HepG2 (cell line): ENCODE results near the gene KIAA0232. TPM values are rescaled to one million over a fixed set of nuclear protein-coding genes. Genes with fewer than 3 reads are reported as not detected.
A peak's percentile ranks its signal among the peaks of the same experiment; 100 is the strongest.

Source experiments
- ARHGAP35 ChIP-seq: sonication (generic); formaldehyde crosslinking; IDR thresholded peaks from 2 replicates; pipeline ENCODE4 v1.9.0; 2022; ENCODE audit warnings: mild to moderate bottlenecking, inconsistent platforms, moderate library complexity, missing genetic modification reagents, borderline replicate concordance
- ATM ChIP-seq: fragments of 450-650 bp; IDR thresholded peaks from 2 replicates; pipeline ENCODE4 v1.7.1; 2017; ENCODE audit warnings: mild to moderate bottlenecking, borderline replicate concordance
- DPF2 ChIP-seq: sonication (generic); formaldehyde crosslinking; IDR thresholded peaks from 2 replicates; pipeline ENCODE4 v1.4.0; 2020; ENCODE audit warnings: mild to moderate bottlenecking, low read depth, missing genetic modification reagents, borderline replicate concordance
- ETV6 ChIP-seq: sonication (generic); formaldehyde crosslinking; conservative IDR thresholded peaks from 2 replicates; pipeline ENCODE4 v1.4.0; 2020; ENCODE audit warnings: missing genetic modification reagents
- GTF2F1 ChIP-seq: fragments of 150-350 bp; IDR thresholded peaks from 2 replicates; pipeline ENCODE4 v1.6.1; 2014; ENCODE audit warnings: low read length
- IKZF1 ChIP-seq: fragments of 450-650 bp; IDR thresholded peaks from 2 replicates; pipeline ENCODE4 v1.7.1; 2016
- KDM5B ChIP-seq: sonication (generic); formaldehyde crosslinking; IDR thresholded peaks from 2 replicates; pipeline ENCODE4 v1.4.0; 2020; ENCODE audit warnings: missing genetic modification reagents, mild to moderate bottlenecking, borderline replicate concordance
- KMT2A ChIP-seq: sonication (generic); formaldehyde crosslinking; IDR thresholded peaks from 2 replicates; pipeline ENCODE4 v1.4.0; 2020; ENCODE audit warnings: missing genetic modification reagents
- MED1 ChIP-seq: sonication (generic); formaldehyde crosslinking; IDR thresholded peaks from 2 replicates; pipeline ENCODE4 v1.4.0; 2020; ENCODE audit warnings: missing genetic modification reagents
- MEF2D ChIP-seq: sonication (generic); formaldehyde crosslinking; IDR thresholded peaks from 2 replicates; pipeline ENCODE4 v1.5.1; 2020; ENCODE audit warnings: mild to moderate bottlenecking, missing genetic modification reagents
- NFRKB ChIP-seq: fragments of 450-650 bp; IDR thresholded peaks from 2 replicates; pipeline ENCODE4 v1.6.1; 2017
- PRMT3 ChIP-seq: sonication (generic); formaldehyde crosslinking; IDR thresholded peaks from 2 replicates; pipeline ENCODE4 v1.8.1; 2022; ENCODE audit warnings: low read depth, mild to moderate bottlenecking, moderate library complexity, missing genetic modification reagents, borderline replicate concordance
- PRPF4 ChIP-seq: fragments of 200-400 bp; formaldehyde crosslinking; IDR thresholded peaks from 2 replicates; pipeline ENCODE4 v1.6.1; 2016; ENCODE audit warnings: low read length, low read depth; ENCODE audit not compliant: poor library complexity, severe bottlenecking
- SATB2 ChIP-seq: sonication (generic); formaldehyde crosslinking; IDR thresholded peaks from 2 replicates; pipeline ENCODE4 v1.5.0; 2020; ENCODE audit warnings: missing genetic modification reagents
- SP4 ChIP-seq: sonication (generic); formaldehyde crosslinking; IDR thresholded peaks from 2 replicates; pipeline ENCODE4 v1.8.1; 2023; ENCODE audit warnings: mild to moderate bottlenecking, missing genetic modification reagents
- TCF12 ChIP-seq, 2 experiments: fragments of 450-650 bp in 1 of 2; sonication (generic) in 1 of 2; formaldehyde crosslinking in 1 of 2; IDR thresholded peaks; 2 replicates each; pipeline versions ENCODE4 v1.6.1 to v1.8.0; 2017 to 2022; ENCODE audit warnings: antibody characterized with exemption in 1 of 2, mild to moderate bottlenecking in 1 of 2, missing genetic modification reagents in 1 of 2, moderate library complexity in 1 of 2
- ZFX ChIP-seq: sonication (generic); formaldehyde crosslinking; IDR thresholded peaks from 2 replicates; pipeline ENCODE4 v1.4.0; 2020; ENCODE audit warnings: mild to moderate bottlenecking, low read depth, missing genetic modification reagents, moderate library complexity
- ZMAT3 ChIP-seq: sonication (generic); formaldehyde crosslinking; conservative IDR thresholded peaks from 2 replicates; pipeline ENCODE4 v1.7.0; 2021; ENCODE audit warnings: missing genetic modification reagents
- ZNF10 ChIP-seq: sonication (generic); formaldehyde crosslinking; IDR thresholded peaks from 2 replicates; pipeline ENCODE4 v1.4.0; 2020; ENCODE audit warnings: mild to moderate bottlenecking, low read depth, missing genetic modification reagents, borderline replicate concordance
- ZNF263 ChIP-seq: sonication (generic); formaldehyde crosslinking; IDR thresholded peaks from 2 replicates; pipeline ENCODE4 v1.4.0; 2020; ENCODE audit warnings: missing genetic modification reagents
- ZNF317 ChIP-seq: sonication (generic); formaldehyde crosslinking; IDR thresholded peaks from 2 replicates; pipeline ENCODE4 v1.5.0; 2020; ENCODE audit warnings: mild to moderate bottlenecking, missing genetic modification reagents
- ZNF616 ChIP-seq: sonication (generic); formaldehyde crosslinking; IDR thresholded peaks from 2 replicates; pipeline ENCODE4 v1.5.0; 2020; ENCODE audit warnings: low read depth, mild to moderate bottlenecking, missing genetic modification reagents
- ZNF703 ChIP-seq: sonication (generic); formaldehyde crosslinking; IDR thresholded peaks from 2 replicates; pipeline ENCODE4 v1.5.1; 2020; ENCODE audit warnings: missing genetic modification reagents, mild to moderate bottlenecking, moderate library complexity, borderline replicate concordance
- polyA plus RNA-seq, 8 experiments: library from polyadenylated mRNA; depleted of rRNA in 3 of 8; stranded (reverse) in 7 of 8; unstranded in 1 of 8; fragments of >200 nt; fragmentation: Illumina TruSeq in 4 of 8; extraction: Trizol in 4 of 8; gene quantifications; 2 replicates each; pipeline versions ENCODE4 v1.2.1 to v1.2.3, GENCODE V29; 2011 to 2016; ENCODE audit warnings: low read depth in 4 of 8, missing spikeins in 1 of 8, mixed read lengths in 1 of 8; ENCODE audit not compliant: insufficient read depth in 1 of 8
- total RNA-seq, 5 experiments: library from RNA; depleted of rRNA; stranded (reverse); fragments of >200 nt; fragmentation: Illumina TruSeq; extraction: Trizol; gene quantifications; 2 replicates each; pipeline ENCODE4 v1.2.3, GENCODE V29; 2016; ENCODE audit warnings: low read depth in 1 of 5
- TF ChIP-seq, protein P1 (sequence below): sonication (generic); formaldehyde crosslinking; IDR thresholded peaks from 2 replicates; pipeline ENCODE4 v1.9.0; 2021; ENCODE audit warnings: missing genetic modification reagents, mild to moderate bottlenecking, borderline replicate concordance
- TF ChIP-seq, protein P2 (sequence below): sonication (generic); formaldehyde crosslinking; conservative IDR thresholded peaks from 2 replicates; pipeline ENCODE4 v1.4.0; 2020; ENCODE audit warnings: missing genetic modification reagents
- TF ChIP-seq, protein P3 (sequence below): sonication (generic); formaldehyde crosslinking; IDR thresholded peaks from 2 replicates; pipeline ENCODE4 v1.5.0; 2020; ENCODE audit warnings: mild to moderate bottlenecking, missing genetic modification reagents, moderate library complexity

Gene KIAA0232
- total and polyA plus RNA-seq, 2 of the 13 experiments (the other 11 are each of a cell fraction or from before 2014, with no cell fraction given): 7.8 to 17.1 TPM

DNA sequence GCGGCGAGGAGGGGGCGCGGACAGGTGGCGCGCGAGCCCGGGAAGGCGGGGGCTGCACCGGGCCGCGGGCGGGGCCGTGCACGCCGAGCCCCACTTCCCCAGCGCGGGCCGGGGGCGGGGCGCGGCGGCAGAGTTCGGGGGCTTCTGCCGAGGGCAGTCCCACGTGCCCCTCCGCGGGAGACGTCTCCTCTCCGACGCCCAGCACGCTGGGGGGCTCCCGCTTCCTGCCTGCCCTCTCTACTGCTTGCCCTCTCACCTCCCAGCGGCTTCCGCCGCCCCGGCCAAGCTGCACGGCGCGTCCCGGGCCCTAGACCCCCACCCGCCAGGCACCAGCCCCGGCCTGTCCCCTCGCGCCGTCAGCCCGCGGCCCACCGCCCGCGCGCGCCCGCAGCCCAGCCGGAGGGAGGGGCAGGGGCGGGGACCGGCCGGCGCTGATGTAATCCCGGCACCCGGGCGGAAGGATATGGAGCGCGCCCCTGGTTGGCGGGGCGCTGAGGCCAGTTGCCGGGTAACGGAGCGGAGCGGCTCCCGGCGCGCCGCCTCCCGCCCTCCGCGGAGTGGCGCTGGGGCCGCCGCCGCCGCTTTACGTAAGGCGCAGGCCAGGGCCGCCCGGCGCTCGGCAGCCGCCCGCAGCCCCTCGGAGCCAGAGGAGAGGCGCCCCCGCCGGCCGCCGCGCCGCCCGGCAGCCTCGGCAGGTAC lies at the start of gene KIAA0232 (continued):
- TF ChIP-seq ZNF10: no peak
- no peak for TF ChIP-seq ZMAT3 (CRISPR knock-in tag)
- TF ChIP-seq PRPF4: no peak
- peak; percentile 90 for TF ChIP-seq SP4 (CRISPR knock-in tag)
- no peak for TF ChIP-seq PRMT3 (CRISPR knock-in tag)
- TF ChIP-seq TCF12 (IDR thresholded peaks at IDR 0.05): no peak
- no peak for TF ChIP-seq TCF12 (CRISPR knock-in tag; IDR thresholded peaks at IDR 0.05)
- TF ChIP-seq, protein P1, sequence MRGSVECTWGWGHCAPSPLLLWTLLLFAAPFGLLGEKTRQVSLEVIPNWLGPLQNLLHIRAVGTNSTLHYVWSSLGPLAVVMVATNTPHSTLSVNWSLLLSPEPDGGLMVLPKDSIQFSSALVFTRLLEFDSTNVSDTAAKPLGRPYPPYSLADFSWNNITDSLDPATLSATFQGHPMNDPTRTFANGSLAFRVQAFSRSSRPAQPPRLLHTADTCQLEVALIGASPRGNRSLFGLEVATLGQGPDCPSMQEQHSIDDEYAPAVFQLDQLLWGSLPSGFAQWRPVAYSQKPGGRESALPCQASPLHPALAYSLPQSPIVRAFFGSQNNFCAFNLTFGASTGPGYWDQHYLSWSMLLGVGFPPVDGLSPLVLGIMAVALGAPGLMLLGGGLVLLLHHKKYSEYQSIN (CRISPR knock-in tag): no peak
- peak; percentile 27; the same call in 1 of the 2 replicates for TF ChIP-seq KMT2A (CRISPR knock-in tag)
- TF ChIP-seq, protein P2, sequence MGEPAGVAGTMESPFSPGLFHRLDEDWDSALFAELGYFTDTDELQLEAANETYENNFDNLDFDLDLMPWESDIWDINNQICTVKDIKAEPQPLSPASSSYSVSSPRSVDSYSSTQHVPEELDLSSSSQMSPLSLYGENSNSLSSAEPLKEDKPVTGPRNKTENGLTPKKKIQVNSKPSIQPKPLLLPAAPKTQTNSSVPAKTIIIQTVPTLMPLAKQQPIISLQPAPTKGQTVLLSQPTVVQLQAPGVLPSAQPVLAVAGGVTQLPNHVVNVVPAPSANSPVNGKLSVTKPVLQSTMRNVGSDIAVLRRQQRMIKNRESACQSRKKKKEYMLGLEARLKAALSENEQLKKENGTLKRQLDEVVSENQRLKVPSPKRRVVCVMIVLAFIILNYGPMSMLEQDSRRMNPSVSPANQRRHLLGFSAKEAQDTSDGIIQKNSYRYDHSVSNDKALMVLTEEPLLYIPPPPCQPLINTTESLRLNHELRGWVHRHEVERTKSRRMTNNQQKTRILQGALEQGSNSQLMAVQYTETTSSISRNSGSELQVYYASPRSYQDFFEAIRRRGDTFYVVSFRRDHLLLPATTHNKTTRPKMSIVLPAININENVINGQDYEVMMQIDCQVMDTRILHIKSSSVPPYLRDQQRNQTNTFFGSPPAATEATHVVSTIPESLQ: 0 out of 2 replicates have a peak, but pooled peaks have one; percentile 32
- TF ChIP-seq MEF2D (CRISPR knock-in tag): no peak
- no peak for TF ChIP-seq SATB2
- no peak for TF ChIP-seq IKZF1
- TF ChIP-seq ZFX (CRISPR knock-in tag): peak; percentile 65
- TF ChIP-seq, protein P3, sequence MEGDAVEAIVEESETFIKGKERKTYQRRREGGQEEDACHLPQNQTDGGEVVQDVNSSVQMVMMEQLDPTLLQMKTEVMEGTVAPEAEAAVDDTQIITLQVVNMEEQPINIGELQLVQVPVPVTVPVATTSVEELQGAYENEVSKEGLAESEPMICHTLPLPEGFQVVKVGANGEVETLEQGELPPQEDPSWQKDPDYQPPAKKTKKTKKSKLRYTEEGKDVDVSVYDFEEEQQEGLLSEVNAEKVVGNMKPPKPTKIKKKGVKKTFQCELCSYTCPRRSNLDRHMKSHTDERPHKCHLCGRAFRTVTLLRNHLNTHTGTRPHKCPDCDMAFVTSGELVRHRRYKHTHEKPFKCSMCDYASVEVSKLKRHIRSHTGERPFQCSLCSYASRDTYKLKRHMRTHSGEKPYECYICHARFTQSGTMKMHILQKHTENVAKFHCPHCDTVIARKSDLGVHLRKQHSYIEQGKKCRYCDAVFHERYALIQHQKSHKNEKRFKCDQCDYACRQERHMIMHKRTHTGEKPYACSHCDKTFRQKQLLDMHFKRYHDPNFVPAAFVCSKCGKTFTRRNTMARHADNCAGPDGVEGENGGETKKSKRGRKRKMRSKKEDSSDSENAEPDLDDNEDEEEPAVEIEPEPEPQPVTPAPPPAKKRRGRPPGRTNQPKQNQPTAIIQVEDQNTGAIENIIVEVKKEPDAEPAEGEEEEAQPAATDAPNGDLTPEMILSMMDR (CRISPR knock-in tag): no peak
- TF ChIP-seq KDM5B (CRISPR knock-in tag): peak; percentile 58; the same call in 1 of the 2 replicates
- TF ChIP-seq ZNF703 (CRISPR knock-in tag): no peak
- TF ChIP-seq ZNF263 (CRISPR knock-in tag): no peak
- TF ChIP-seq MED1: peak; percentile 71
- TF ChIP-seq ZNF616 (CRISPR knock-in tag): peak; percentile 30; the same call in 1 of the 2 replicates
- TF ChIP-seq NFRKB: no peak
- no peak for TF ChIP-seq ARHGAP35 (CRISPR knock-in tag)
- 0 out of 2 replicates have a peak, but pooled peaks have one; percentile 47 for TF ChIP-seq ETV6
- no peak for TF ChIP-seq DPF2 (CRISPR knock-in tag)
- no peak for TF ChIP-seq GTF2F1
- TF ChIP-seq ATM: no peak
- no peak for TF ChIP-seq ZNF317
